CD8-positive, alpha-beta memory T cell (primary cell): ENCODE data around the gene HMGN3. TPM values are rescaled to one million over a fixed set of nuclear protein-coding genes. Genes with fewer than 3 reads are reported as not detected.

Source experiments
- CTCF ChIA-PET: fragments of 350-600 bp; sonication (Branson Sonifier 250); formaldehyde crosslinking; loops from one replicate; lab custom pipeline; 2021; ENCODE audit warnings: antibody characterized with exemption; lab: Charles Lee
- POLR2A ChIA-PET: fragments of 350-600 bp; sonication (Branson Sonifier 250); formaldehyde crosslinking; loops from one replicate; lab custom pipeline; 2021; ENCODE audit warnings: antibody characterized with exemption; lab: Charles Lee
- DNase-seq, 5 donors: peaks; one replicate each; pipeline versions ENCODE4 v3.0.0 to v3.0.0-alpha.2; 2020 to 2022; ENCODE audit warnings: mixed read lengths in 1 of 5
- H3K27ac ChIP-seq: one replicate; pipeline ENCODE4 v1.7.0; 2013; ENCODE audit warnings: low read depth, mild to moderate bottlenecking, low read length, moderate library complexity
- H3K27me3 ChIP-seq: 2 replicates; pipeline ENCODE4 v1.7.0; 2013; ENCODE audit warnings: low read length, mild to moderate bottlenecking; ENCODE audit not compliant: insufficient read depth, poor library complexity, severe bottlenecking
- H3K36me3 ChIP-seq: 2 replicates; pipeline ENCODE4 v1.7.0; 2013; ENCODE audit warnings: mild to moderate bottlenecking, low read length, moderate library complexity; ENCODE audit not compliant: insufficient read depth
- H3K4me1 ChIP-seq: 2 replicates; pipeline ENCODE4 v1.7.0; 2013; ENCODE audit warnings: mild to moderate bottlenecking, low read length, moderate library complexity; ENCODE audit not compliant: insufficient read depth
- H3K4me3 ChIP-seq: 2 replicates; pipeline ENCODE4 v1.7.0; 2013; ENCODE audit warnings: mild to moderate bottlenecking, low read length
- H3K9me3 ChIP-seq: 2 replicates; pipeline ENCODE4 v1.7.0; 2013; ENCODE audit warnings: mild to moderate bottlenecking, low read length
- H3K27ac Mint-ChIP-seq, 8 donors: one replicate each; pipeline ENCODE4 v1.8.0; 2020 to 2021; ENCODE audit warnings: mixed read lengths in 8 of 8, mild to moderate bottlenecking in 6 of 8, inconsistent platforms in 3 of 8, moderate library complexity in 3 of 8
- H3K27me3 Mint-ChIP-seq, 2 donors: one replicate each; pipeline ENCODE4 v1.8.0; 2020 to 2021; ENCODE audit warnings: mixed read lengths in 2 of 2, mild to moderate bottlenecking in 1 of 2, moderate library complexity in 1 of 2
- H3K36me3 Mint-ChIP-seq, 3 donors: one replicate each; pipeline ENCODE4 v1.8.0; 2020 to 2021; ENCODE audit warnings: mixed read lengths in 3 of 3, inconsistent platforms in 1 of 3, mild to moderate bottlenecking in 1 of 3
- H3K4me1 Mint-ChIP-seq, 3 donors: one replicate each; pipeline ENCODE4 v1.8.0; 2020 to 2021; ENCODE audit warnings: mixed read lengths in 3 of 3, inconsistent platforms in 1 of 3, mild to moderate bottlenecking in 1 of 3
- H3K4me3 Mint-ChIP-seq, 7 donors: one replicate each; pipeline ENCODE4 v1.8.0; 2020 to 2021; ENCODE audit warnings: mixed read lengths in 7 of 7, mild to moderate bottlenecking in 6 of 7, moderate library complexity in 4 of 7, inconsistent platforms in 2 of 7
- H3K9me3 Mint-ChIP-seq, 5 donors: one replicate each; pipeline ENCODE4 v1.8.0; 2020 to 2022; ENCODE audit warnings: mixed read lengths in 5 of 5, mild to moderate bottlenecking in 3 of 5, moderate library complexity in 2 of 5, inconsistent platforms in 1 of 5
- polyA plus RNA-seq: library from polyadenylated mRNA; unstranded; fragments of 300-500 nt; fragmentation: Illumina TruSeq; gene quantifications from one replicate; pipeline ENCODE4 v1.2.3, GENCODE V29; 2021
- total RNA-seq, 2 experiments: library from RNA; stranded (reverse); gene quantifications; one replicate each; pipeline ENCODE4 v1.2.3, GENCODE V29; 2021

HMGN3 gene
- total and polyA plus RNA-seq, 3 experiments from 2014 or later = 41.4 to 111 (median 44.5) TPM

GRCh38 chr6:79173378-79173777, 61.1 kb downstream of the HMGN3 start:
- Mint-ChIP-seq H3K9me3 (peaks cover 0 to 5% (median 0%) of the 10 kb centered on the region in 5 donors), H3K4me3 (no peak overlapping the region), H3K36me3 (no peaks in the 10 kb centered on the region), H3K4me1 (no peaks in the 10 kb centered on the region), H3K27me3 (peaks cover 11 to 15% of the 10 kb centered on the region in 2 donors), H3K27ac (no peak overlapping the region)
- Histone ChIP-seq H3K27ac (no peak overlapping the region), H3K9me3 (no peaks in the 10 kb centered on the region), H3K27me3 (no peaks in the 10 kb centered on the region), H3K4me1 (no peaks in the 10 kb centered on the region), H3K4me3 (no peak overlapping the region), H3K36me3 (no peaks in the 10 kb centered on the region)
- no peak for DNase-seq
- POLR2A ChIA-PET = no interaction called here
- CTCF ChIA-PET = interaction anchor here (1.1 kb wide), 1 partner anchor 14 kb away, joined by 3 read pairs; no protein-coding TSS in a partner anchor

- Histone ChIP-seq H3K27me3 (no peaks in the 10 kb centered on the region), H3K4me3 (no peak overlapping the region), H3K9me3 (no peaks in the 10 kb centered on the region), H3K36me3 (no peaks in the 10 kb centered on the region), H3K27ac (no peak overlapping the region), H3K4me1 (no peaks in the 10 kb centered on the region)
- Mint-ChIP-seq H3K27me3 (peaks cover 6 to 11% of the 10 kb centered on the region in 2 donors), H3K36me3 (no peaks in the 10 kb centered on the region), H3K4me3 (no peak overlapping the region), H3K4me1 (no peaks in the 10 kb centered on the region), H3K9me3 (peaks cover 0 to 3% (median 0%) of the 10 kb centered on the region in 5 donors), H3K27ac (no peak overlapping the region)
- ChIA-PET CTCF (no interaction called here), POLR2A (no interaction called here)
- DNase-seq = no peak
Observed at GRCh38 chr6:79170959-79171358, 63.5 kb downstream of the HMGN3 start.

GRCh38 chr6:79170431-79170830, 64.1 kb downstream of the HMGN3 start:
- H3K36me3 ChIP-seq = no peaks in the 10 kb centered on the region
- DNase-seq = no peak
- H3K4me3 ChIP-seq = no peak overlapping the region
- Mint-ChIP-seq H3K9me3 (peaks cover 0 to 3% (median 0%) of the 10 kb centered on the region in 5 donors), H3K27ac (no peak overlapping the region), H3K36me3 (no peaks in the 10 kb centered on the region), H3K27me3 (peaks cover 3 to 11% of the 10 kb centered on the region in 2 donors), H3K4me3 (no peak overlapping the region), H3K4me1 (no peaks in the 10 kb centered on the region)
- CTCF ChIA-PET = no interaction called here
- no peaks in the 10 kb centered on the region for H3K27me3 ChIP-seq
- H3K4me1 ChIP-seq = no peaks in the 10 kb centered on the region
- POLR2A ChIA-PET = no interaction called here
- H3K9me3 ChIP-seq = no peaks in the 10 kb centered on the region
- H3K27ac ChIP-seq = no peak overlapping the region

- ChIA-PET CTCF (no interaction called here), POLR2A (no interaction called here)
- no peak overlapping the region for H3K4me3 Mint-ChIP-seq
- no peak for DNase-seq
- H3K9me3 Mint-ChIP-seq = no peaks in the 10 kb centered on the region
- Histone ChIP-seq H3K4me3 (no peak overlapping the region), H3K27ac (no peak overlapping the region), H3K36me3 (no peaks in the 10 kb centered on the region), H3K4me1 (no peaks in the 10 kb centered on the region), H3K27me3 (no peaks in the 10 kb centered on the region), H3K9me3 (no peaks in the 10 kb centered on the region)
- H3K27me3 Mint-ChIP-seq = peaks cover 0 to 11% of the 10 kb centered on the region in 2 donors
- H3K27ac Mint-ChIP-seq = peak overlapping the region in 1 of 8 donors; percentile 77
- no peaks in the 10 kb centered on the region for H3K36me3 Mint-ChIP-seq
- H3K4me1 Mint-ChIP-seq = no peaks in the 10 kb centered on the region
Observed at GRCh38 chr6:79168695-79168980, 65.8 kb downstream of the HMGN3 start.

- Mint-ChIP-seq H3K27ac (no peak overlapping the region), H3K9me3 (no peaks in the 10 kb centered on the region), H3K36me3 (no peaks in the 10 kb centered on the region), H3K4me1 (no peaks in the 10 kb centered on the region), H3K27me3 (peaks cover 0 to 11% of the 10 kb centered on the region in 2 donors), H3K4me3 (no peak overlapping the region)
- Histone ChIP-seq H3K36me3 (no peaks in the 10 kb centered on the region), H3K4me1 (no peaks in the 10 kb centered on the region), H3K4me3 (no peak overlapping the region), H3K27ac (no peak overlapping the region), H3K27me3 (no peaks in the 10 kb centered on the region), H3K9me3 (no peaks in the 10 kb centered on the region)
- no peak for DNase-seq
- ChIA-PET POLR2A (no interaction called here), CTCF (no interaction called here)
Observed at GRCh38 chr6:79167931-79168694, 66.4 kb downstream of the HMGN3 start.

GRCh38 chr6:79159846-79160245, 74.6 kb downstream of the HMGN3 start:
- Histone ChIP-seq H3K9me3 (no peaks in the 10 kb centered on the region), H3K4me1 (no peaks in the 10 kb centered on the region), H3K27ac (no peak overlapping the region), H3K4me3 (no peak overlapping the region), H3K27me3 (no peaks in the 10 kb centered on the region), H3K36me3 (no peaks in the 10 kb centered on the region)
- DNase-seq = no peak
- CTCF ChIA-PET = interaction anchor here (1.2 kb wide), 1 partner anchor 14 kb away, joined by 3 read pairs; no protein-coding TSS in a partner anchor
- Mint-ChIP-seq H3K27me3 (peaks cover 1 to 6% of the 10 kb centered on the region in 2 donors), H3K4me3 (no peak overlapping the region), H3K4me1 (no peaks in the 10 kb centered on the region), H3K9me3 (no peaks in the 10 kb centered on the region), H3K27ac (no peak overlapping the region), H3K36me3 (no peaks in the 10 kb centered on the region)
- POLR2A ChIA-PET = no interaction called here

GRCh38 chr6:79158856-79159516, 75.5 kb downstream of the HMGN3 start:
- no peak overlapping the region for H3K27ac ChIP-seq
- H3K9me3 Mint-ChIP-seq = no peaks in the 10 kb centered on the region
- no peaks in the 10 kb centered on the region for H3K4me1 ChIP-seq
- no peaks in the 10 kb centered on the region for H3K36me3 ChIP-seq
- no peaks in the 10 kb centered on the region for H3K9me3 ChIP-seq
- H3K4me3 Mint-ChIP-seq = no peak overlapping the region
- H3K4me3 ChIP-seq = no peak overlapping the region
- DNase-seq = no peak
- H3K27me3 Mint-ChIP-seq = peaks cover 1 to 6% of the 10 kb centered on the region in 2 donors
- no peak overlapping the region for H3K27ac Mint-ChIP-seq
- no peaks in the 10 kb centered on the region for H3K36me3 Mint-ChIP-seq
- ChIA-PET CTCF (interaction anchor here (1.2 kb wide), 1 partner anchor 15 kb away, joined by 3 read pairs; no protein-coding TSS in a partner anchor), POLR2A (no interaction called here)
- H3K27me3 ChIP-seq = no peaks in the 10 kb centered on the region
- H3K4me1 Mint-ChIP-seq = no peaks in the 10 kb centered on the region

- H3K36me3 Mint-ChIP-seq = no peaks in the 10 kb centered on the region
- POLR2A ChIA-PET = no interaction called here
- Histone ChIP-seq H3K36me3 (no peaks in the 10 kb centered on the region), H3K27me3 (no peaks in the 10 kb centered on the region), H3K4me3 (no peak overlapping the region), H3K4me1 (no peaks in the 10 kb centered on the region), H3K27ac (no peak overlapping the region), H3K9me3 (no peaks in the 10 kb centered on the region)
- H3K27me3 Mint-ChIP-seq = peaks cover 1 to 9% of the 10 kb centered on the region in 2 donors
- peaks cover 0 to 2% (median 0%) of the 10 kb centered on the region in 3 donors for H3K4me1 Mint-ChIP-seq
- DNase-seq = no peak
- no peak overlapping the region for H3K27ac Mint-ChIP-seq
- no peak overlapping the region for H3K4me3 Mint-ChIP-seq
- CTCF ChIA-PET = no interaction called here
- no peaks in the 10 kb centered on the region for H3K9me3 Mint-ChIP-seq
Observed at GRCh38 chr6:79157961-79158644, 76.4 kb downstream of the HMGN3 start.
